Esophagus squamous epithelium (tissue), 5 donors: Measurements from ENCODE around the gene ADH6. TPM values are rescaled to one million over a fixed set of nuclear protein-coding genes. Genes with fewer than 3 reads are reported as not detected.
"Not testable (repeated sequence)": the region's sequence is repeated elsewhere in the genome, so short reads cannot be mapped to it uniquely, and the experiment has no call there.

Experiments
- DNase-seq: peaks from one replicate; lab custom pipeline; 2025; lab: John Stamatoyannopoulos, UW
- H3K27ac ChIP-seq, 4 donors: fragments of 200-600 bp; sonication (generic); one replicate each; pipeline ENCODE4 v1.5.1; 2016 to 2019; ENCODE audit warnings: mild to moderate bottlenecking in 1 of 4
- H3K27me3 ChIP-seq, 4 donors: fragments of 200-600 bp; sonication (generic); 1 replicate in 3 of 4; 2 replicates in 1 of 4; pipeline versions ENCODE4 v1.5.1 to v1.6.0; 2017 to 2021; ENCODE audit warnings: antibody characterized with exemption in 1 of 4
- H3K36me3 ChIP-seq, 3 donors: fragments of 200-600 bp; sonication (generic); one replicate each; pipeline ENCODE4 v1.5.1; 2016 to 2019
- H3K4me1 ChIP-seq, 3 donors: fragments of 200-600 bp; sonication (generic); one replicate each; pipeline ENCODE4 v1.5.1; 2017 to 2019
- H3K4me3 ChIP-seq, 4 donors: fragments of 200-600 bp; sonication (generic); 1 replicate in 3 of 4; 2 replicates in 1 of 4; pipeline ENCODE4 v1.5.1; 2016 to 2019; ENCODE audit warnings: mild to moderate bottlenecking in 2 of 4, moderate library complexity in 1 of 4
- H3K9me3 ChIP-seq, 3 donors: fragments of 200-600 bp; sonication (generic); one replicate each; pipeline ENCODE4 v1.5.1; 2016 to 2019
- POLR2A ChIP-seq, 4 donors: fragments of 450-650 bp; IDR thresholded peaks; one replicate each; pipeline ENCODE4 v1.6.1; 2017; ENCODE audit warnings: antibody characterized with exemption in 4 of 4, mild to moderate bottlenecking in 4 of 4, moderate library complexity in 3 of 4
- WGBS, 2 donors: methylation state at CpG; one replicate each; pipeline ENCODE4 v1.1.5; 2018; 5-methylcytosine and 5-hydroxymethylcytosine counted together
- intact Hi-C: fragments of 100-400 bp; cut with DNase I; formaldehyde crosslinking; loops from one replicate; pipeline ENCODE4 v1.15.0; 2022
- total RNA-seq, 4 donors: library from RNA; depleted of rRNA; stranded (reverse); fragments of >200 nt; gene quantifications; one replicate each; pipeline ENCODE4 v1.1.0, GENCODE V29; 2016
- TF ChIP-seq, protein P1 (sequence below), 6 experiments: fragments of 450-650 bp in 4 of 6; fragments of 200-600 bp in 2 of 6; sonication (generic) in 2 of 6; IDR thresholded peaks; one replicate each; pipeline ENCODE4 v1.5.1; 2016 to 2019; ENCODE audit warnings: antibody characterized with exemption in 6 of 6, mild to moderate bottlenecking in 4 of 6, moderate library complexity in 4 of 6
- donor health status: DM: yes; HTN: yes; CAD: no.

ADH6 gene
- total RNA-seq, 4 donors from 2014 or later = not detected

DNA sequence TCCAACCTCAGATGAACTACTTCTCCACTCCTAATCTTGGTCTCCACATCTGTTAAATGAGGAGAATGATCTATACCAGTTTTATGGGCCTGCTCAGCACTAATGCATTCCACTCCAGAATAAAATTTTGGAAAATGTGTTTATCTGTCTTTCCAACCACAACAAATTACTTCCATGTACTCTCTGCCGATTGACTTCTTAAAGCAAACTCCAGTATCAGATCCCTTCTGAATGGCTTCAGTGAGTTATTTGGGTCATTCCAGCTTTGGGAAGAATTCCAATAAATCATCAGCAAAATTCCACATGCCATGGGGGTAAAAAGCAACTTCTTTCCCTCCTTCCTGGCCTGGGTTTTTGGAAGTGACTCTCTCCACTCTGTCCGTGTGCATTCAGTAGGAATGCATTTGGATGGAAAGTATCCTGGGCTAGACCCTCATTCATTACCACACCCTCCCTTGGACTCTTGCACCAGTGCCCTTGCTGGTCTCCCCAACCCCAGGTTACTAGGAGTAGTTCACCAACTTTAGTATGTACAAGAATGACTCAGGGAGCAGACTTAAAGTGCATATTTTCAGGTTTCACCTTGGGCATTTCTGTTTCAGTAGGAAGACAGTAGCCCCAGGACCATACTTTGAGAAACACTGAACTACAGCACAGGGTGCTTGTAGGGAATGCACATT, 15.4 kb upstream of the ADH6 start:
- H3K27ac ChIP-seq = no peak overlapping the region
- no peak overlapping the region for H3K4me3 ChIP-seq

DNA sequence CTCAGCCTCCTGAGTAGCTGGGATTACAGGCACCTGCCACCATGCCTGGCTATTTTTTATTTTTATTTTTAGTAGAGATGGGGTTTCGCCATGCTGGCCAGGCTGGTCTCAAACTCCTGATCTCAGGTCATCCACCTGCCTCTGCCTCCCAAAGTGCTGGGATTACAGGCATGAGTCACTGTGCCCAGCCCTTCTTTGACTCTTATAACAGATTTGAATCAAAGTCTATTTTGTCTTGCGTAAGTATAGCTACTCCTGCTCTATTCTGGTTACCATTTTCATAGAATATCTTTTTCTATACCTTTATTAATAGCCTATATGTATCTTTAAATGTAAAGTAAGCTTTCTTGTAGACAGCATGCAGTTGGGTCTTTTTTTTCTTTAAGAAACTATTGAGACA, 14.4 kb upstream of the ADH6 start:
- H3K4me3 ChIP-seq, H3K27me3 ChIP-seq, H3K9me3 ChIP-seq, intact Hi-C loops, H3K36me3 ChIP-seq, DNase-seq: not testable (repeated sequence)
- Histone ChIP-seq H3K4me1 (peaks cover 5 to 33% (median 6%) of the 10 kb centered on the region in 3 donors), H3K27ac (peak overlapping the region in 1 of 4 donors; percentile 27)
- 78 to 81% methylated on average over 2 of the region's 2 CpGs for WGBS, 2 donors

More for the DNA sequence above, 15.4 kb upstream of the ADH6 start:
- DNase-seq = no peak
- intact Hi-C loops = no loop called here
- WGBS, 2 donors = 47 to 77% methylated on average over 2 of the region's 2 CpGs
- Histone ChIP-seq H3K36me3 (no peaks in the 10 kb centered on the region), H3K9me3 (peaks cover 0 to 8% (median 0%) of the 10 kb centered on the region in 3 donors), H3K4me1 (peaks cover 5 to 33% (median 6%) of the 10 kb centered on the region in 3 donors), H3K27me3 (no peaks in the 10 kb centered on the region)
- TF ChIP-seq, protein P1, sequence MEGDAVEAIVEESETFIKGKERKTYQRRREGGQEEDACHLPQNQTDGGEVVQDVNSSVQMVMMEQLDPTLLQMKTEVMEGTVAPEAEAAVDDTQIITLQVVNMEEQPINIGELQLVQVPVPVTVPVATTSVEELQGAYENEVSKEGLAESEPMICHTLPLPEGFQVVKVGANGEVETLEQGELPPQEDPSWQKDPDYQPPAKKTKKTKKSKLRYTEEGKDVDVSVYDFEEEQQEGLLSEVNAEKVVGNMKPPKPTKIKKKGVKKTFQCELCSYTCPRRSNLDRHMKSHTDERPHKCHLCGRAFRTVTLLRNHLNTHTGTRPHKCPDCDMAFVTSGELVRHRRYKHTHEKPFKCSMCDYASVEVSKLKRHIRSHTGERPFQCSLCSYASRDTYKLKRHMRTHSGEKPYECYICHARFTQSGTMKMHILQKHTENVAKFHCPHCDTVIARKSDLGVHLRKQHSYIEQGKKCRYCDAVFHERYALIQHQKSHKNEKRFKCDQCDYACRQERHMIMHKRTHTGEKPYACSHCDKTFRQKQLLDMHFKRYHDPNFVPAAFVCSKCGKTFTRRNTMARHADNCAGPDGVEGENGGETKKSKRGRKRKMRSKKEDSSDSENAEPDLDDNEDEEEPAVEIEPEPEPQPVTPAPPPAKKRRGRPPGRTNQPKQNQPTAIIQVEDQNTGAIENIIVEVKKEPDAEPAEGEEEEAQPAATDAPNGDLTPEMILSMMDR (IDR thresholded peaks at IDR 0.05) = no peak
- TF ChIP-seq POLR2A (IDR thresholded peaks at IDR 0.05) = no peak

DNA sequence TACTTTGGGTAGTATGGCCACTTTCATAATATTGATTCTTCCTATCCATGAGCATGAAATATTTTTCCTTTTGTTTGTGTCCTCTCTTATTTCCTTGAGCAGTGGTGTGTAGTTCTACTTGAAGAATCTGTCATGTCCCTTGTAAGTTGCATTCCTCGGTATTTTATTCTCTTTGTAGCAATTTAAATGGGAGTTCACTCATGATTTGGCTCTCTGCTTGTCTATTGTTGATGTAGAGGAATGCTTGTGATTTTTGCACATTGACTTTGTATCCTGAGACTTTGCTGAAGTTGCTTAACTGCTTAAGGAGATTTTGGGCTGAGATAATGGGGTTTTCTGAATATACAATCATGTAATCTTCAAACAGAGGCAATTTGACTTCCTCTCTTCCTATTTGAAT, 9.7 kb upstream of the ADH6 start:
- H3K4me1 ChIP-seq = peaks cover 0 to 22% (median 0%) of the 10 kb centered on the region in 3 donors
- H3K4me3 ChIP-seq, H3K27me3 ChIP-seq, H3K9me3 ChIP-seq, DNase-seq, H3K36me3 ChIP-seq, H3K27ac ChIP-seq, intact Hi-C loops: not testable (repeated sequence)
- 53 to 81% methylated on average over 1 of the region's 1 CpG for WGBS, 2 donors

DNA sequence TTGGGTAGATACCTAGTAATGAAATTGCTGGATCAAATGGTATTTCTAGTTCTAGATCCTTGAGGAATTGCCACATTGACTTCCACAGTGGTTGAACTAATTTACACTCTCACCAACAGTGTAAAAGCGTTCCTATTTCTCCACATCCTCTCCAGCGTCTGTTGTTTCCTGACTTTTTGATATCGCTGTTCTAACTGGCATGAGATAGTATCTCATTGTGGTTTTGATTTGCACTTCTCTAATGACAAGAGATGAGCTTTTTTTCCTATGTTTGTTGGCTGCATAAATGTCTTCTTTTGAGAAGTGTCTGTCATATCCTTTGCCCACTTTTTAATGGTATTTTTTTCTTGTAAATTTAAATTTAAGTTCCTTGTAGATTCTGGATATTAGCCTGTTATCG, 8.6 kb upstream of the ADH6 start:
- H3K27me3 ChIP-seq, H3K4me3 ChIP-seq, H3K27ac ChIP-seq, H3K36me3 ChIP-seq, intact Hi-C loops, H3K9me3 ChIP-seq, DNase-seq: not testable (repeated sequence)
- 76 to 80% methylated on average over 4 of the region's 4 CpGs for WGBS, 2 donors
- H3K4me1 ChIP-seq = peaks cover 0 to 13% (median 0%) of the 10 kb centered on the region in 3 donors

DNA sequence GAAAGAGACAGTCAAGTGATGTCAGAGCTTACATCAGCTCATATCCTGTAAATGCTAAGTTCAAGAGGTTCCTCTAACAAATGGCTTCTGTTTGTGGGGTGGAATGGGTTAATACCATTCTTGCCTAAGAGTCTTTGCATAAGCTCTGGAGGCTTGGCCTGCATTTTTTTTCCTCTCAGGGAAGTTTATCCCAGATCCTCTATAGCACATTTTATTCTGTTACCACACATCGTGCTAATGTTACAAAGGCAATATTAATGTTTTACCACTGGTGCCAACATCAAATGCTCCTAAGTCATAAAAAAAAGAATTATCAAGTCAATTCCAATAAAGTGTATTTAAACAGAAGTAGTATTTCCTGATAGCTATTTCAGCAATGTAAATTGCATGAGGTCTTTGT, 2.9 kb upstream of the ADH6 start:
- Histone ChIP-seq H3K4me3 (no peak overlapping the region), H3K36me3 (no peaks in the 10 kb centered on the region), H3K27me3 (no peaks in the 10 kb centered on the region), H3K9me3 (no peaks in the 10 kb centered on the region), H3K27ac (peak overlapping the region in 1 of 4 donors; percentile 7), H3K4me1 (peaks cover 0 to 13% (median 0%) of the 10 kb centered on the region in 3 donors)
- TF ChIP-seq, protein P1 (IDR thresholded peaks at IDR 0.05) = no peak
- TF ChIP-seq POLR2A (IDR thresholded peaks at IDR 0.05) = no peak
- intact Hi-C loops = no loop called here
- DNase-seq = no peak
- 5 to 38% methylated on average over 1 of the region's 1 CpG for WGBS, 2 donors

DNA sequence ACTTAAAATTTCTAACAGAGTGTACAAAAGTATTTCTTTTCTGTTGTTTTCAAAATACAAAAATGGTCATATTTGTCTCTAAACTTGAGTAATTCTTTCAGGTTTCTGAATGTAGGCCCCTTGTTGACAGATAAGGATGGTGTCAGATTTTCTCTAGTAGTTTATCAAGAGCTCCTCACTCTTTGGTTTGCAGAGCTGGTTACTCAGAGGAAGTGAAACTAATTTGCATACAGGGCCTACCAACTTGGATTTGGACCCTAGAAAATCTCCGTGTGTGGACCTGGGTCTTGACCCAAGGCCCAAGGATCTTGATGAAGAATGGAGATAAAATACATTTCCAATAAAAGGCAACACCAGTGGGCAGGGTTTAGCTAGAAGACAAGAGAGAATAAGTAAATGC, 433 bp upstream of the ADH6 start:
- H3K27me3 ChIP-seq = no peaks in the 10 kb centered on the region
- WGBS, 2 donors = 55 to 75% methylated on average over 1 of the region's 1 CpG
- no peak for DNase-seq
- H3K36me3 ChIP-seq = no peaks in the 10 kb centered on the region
- intact Hi-C loops = no loop called here
- peaks cover 0 to 13% (median 0%) of the 10 kb centered on the region in 3 donors for H3K4me1 ChIP-seq
- H3K9me3 ChIP-seq = no peaks in the 10 kb centered on the region
- H3K27ac ChIP-seq = no peak overlapping the region
- TF ChIP-seq, protein P1 (IDR thresholded peaks at IDR 0.05) = no peak
- no peak for TF ChIP-seq POLR2A (IDR thresholded peaks at IDR 0.05)
- no peak overlapping the region for H3K4me3 ChIP-seq
